ENCODE measurements around the gene ROBO2.
"Not testable (repeated sequence)": the region's sequence is repeated elsewhere in the genome, so short reads cannot be mapped to it uniquely, and the experiment has no call there.

ROBO2 gene

DNA sequence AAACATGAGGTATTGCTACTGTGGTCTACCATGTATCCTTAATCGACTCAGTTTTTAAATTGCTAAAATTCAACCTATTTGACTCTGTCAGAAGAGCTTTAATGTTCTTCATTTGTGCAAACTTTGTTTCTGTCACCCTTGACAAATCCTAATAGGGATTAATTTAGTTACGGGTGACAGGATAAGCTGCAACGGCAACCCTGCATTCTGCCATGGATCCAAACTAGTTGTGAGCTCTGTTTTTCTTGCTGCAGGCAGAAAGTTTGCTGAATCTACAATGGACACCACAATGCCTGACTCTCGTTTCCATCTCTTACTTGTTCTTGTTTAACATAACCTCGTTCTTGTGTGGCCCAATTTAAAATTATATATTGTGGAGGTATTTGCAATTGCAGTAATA lies 352.3 kb downstream of the ROBO2 start:
- no peak for DNase-seq (ENCODE audit: low read depth in 1 of 2, low spot score in 1 of 2)
- no peak overlapping the region for H3K27ac ChIP-seq (replicated peaks)
- no peak overlapping the region for H3K4me3 ChIP-seq (replicated peaks; ENCODE audit: insufficient read depth, low read length)
- H3K27me3 ChIP-seq (ENCODE audit: insufficient read depth, poor library complexity, severe bottlenecking), result no peaks in the 10 kb centered on the region
- TF ChIP-seq CTCF (IDR thresholded peaks at IDR 0.05; ENCODE audit: insufficient read depth, low read length), result no peak
- TF ChIP-seq, protein P1, sequence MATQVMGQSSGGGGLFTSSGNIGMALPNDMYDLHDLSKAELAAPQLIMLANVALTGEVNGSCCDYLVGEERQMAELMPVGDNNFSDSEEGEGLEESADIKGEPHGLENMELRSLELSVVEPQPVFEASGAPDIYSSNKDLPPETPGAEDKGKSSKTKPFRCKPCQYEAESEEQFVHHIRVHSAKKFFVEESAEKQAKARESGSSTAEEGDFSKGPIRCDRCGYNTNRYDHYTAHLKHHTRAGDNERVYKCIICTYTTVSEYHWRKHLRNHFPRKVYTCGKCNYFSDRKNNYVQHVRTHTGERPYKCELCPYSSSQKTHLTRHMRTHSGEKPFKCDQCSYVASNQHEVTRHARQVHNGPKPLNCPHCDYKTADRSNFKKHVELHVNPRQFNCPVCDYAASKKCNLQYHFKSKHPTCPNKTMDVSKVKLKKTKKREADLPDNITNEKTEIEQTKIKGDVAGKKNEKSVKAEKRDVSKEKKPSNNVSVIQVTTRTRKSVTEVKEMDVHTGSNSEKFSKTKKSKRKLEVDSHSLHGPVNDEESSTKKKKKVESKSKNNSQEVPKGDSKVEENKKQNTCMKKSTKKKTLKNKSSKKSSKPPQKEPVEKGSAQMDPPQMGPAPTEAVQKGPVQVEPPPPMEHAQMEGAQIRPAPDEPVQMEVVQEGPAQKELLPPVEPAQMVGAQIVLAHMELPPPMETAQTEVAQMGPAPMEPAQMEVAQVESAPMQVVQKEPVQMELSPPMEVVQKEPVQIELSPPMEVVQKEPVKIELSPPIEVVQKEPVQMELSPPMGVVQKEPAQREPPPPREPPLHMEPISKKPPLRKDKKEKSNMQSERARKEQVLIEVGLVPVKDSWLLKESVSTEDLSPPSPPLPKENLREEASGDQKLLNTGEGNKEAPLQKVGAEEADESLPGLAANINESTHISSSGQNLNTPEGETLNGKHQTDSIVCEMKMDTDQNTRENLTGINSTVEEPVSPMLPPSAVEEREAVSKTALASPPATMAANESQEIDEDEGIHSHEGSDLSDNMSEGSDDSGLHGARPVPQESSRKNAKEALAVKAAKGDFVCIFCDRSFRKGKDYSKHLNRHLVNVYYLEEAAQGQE (IDR thresholded peaks at IDR 0.05; ENCODE audit: insufficient replicate concordance, low read depth), result no peak
- no peak for TF ChIP-seq GABPA (IDR thresholded peaks at IDR 0.05; ENCODE audit: low read depth)
- TF ChIP-seq SPI1 (IDR thresholded peaks at IDR 0.05; ENCODE audit: borderline replicate concordance, low read depth), result no peak
- no peak for TF ChIP-seq POLR2AphosphoS5 (IDR thresholded peaks at IDR 0.05; ENCODE audit: low read depth)

DNA sequence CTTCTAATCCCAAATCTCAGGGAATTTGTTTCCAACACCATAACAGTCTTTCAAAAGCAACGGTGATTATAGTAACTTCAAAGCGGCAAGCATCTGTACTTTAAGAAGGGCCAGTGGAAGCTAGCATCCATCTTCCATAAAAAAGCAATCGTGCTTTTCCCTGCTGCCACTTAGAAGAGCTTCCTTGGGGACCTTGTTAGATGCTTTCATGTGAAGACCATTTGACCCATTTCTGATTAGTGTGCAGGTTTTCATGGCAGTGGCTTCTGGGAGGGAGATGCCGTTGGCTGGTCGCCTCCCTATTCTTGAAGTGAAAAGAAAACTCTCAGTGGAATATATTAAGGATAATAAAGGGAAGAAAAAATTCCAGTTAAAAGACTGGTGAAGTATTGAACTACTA lies 354.1 kb downstream of the ROBO2 start:
- TF ChIP-seq CTCF (IDR thresholded peaks at IDR 0.05; ENCODE audit: insufficient read depth, low read length) (no peak), POLR2AphosphoS5 (IDR thresholded peaks at IDR 0.05; ENCODE audit: low read depth) (no peak), SPI1 (IDR thresholded peaks at IDR 0.05; ENCODE audit: borderline replicate concordance, low read depth) (no peak), GABPA (IDR thresholded peaks at IDR 0.05; ENCODE audit: low read depth) (no peak)
- TF ChIP-seq, protein P1 (IDR thresholded peaks at IDR 0.05; ENCODE audit: insufficient replicate concordance, low read depth), result no peak
- no peak overlapping the region for H3K4me3 ChIP-seq (replicated peaks; ENCODE audit: insufficient read depth, low read length)
- no peak for DNase-seq (ENCODE audit: low read depth in 1 of 2, low spot score in 1 of 2)

DNA sequence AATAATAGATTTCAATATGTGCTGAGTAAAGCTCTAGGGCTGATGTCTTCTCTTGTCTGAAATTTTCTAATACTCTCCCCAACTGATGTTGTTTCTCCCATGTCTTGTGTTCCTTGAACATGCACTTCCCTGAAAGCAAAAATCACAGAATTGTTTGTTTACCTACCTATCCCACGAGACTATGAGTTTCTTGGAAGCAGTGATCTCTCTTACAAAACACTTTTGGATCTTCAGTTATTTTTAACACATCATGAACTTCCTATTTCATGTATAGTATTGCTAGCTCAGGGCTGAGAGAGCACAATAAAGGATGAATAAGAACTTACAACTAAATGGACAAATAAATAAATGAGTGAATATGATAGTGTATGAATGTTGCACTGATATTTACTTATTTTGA lies 365.0 kb downstream of the ROBO2 start:
- Histone ChIP-seq H3K27ac (replicated peaks) (no peak overlapping the region), H3K27me3 (ENCODE audit: insufficient read depth, poor library complexity, severe bottlenecking) (no peaks in the 10 kb centered on the region), H3K4me3 (replicated peaks; ENCODE audit: insufficient read depth, low read length) (no peak overlapping the region)
- TF ChIP-seq GABPA (IDR thresholded peaks at IDR 0.05; ENCODE audit: low read depth) (no peak), SPI1 (IDR thresholded peaks at IDR 0.05; ENCODE audit: borderline replicate concordance, low read depth) (no peak)
- DNase-seq (ENCODE audit: low read depth in 1 of 2, low spot score in 1 of 2), result no peak

More for the DNA sequence above, 354.1 kb downstream of the ROBO2 start:
- Histone ChIP-seq H3K27me3 (ENCODE audit: insufficient read depth, poor library complexity, severe bottlenecking) (no peaks in the 10 kb centered on the region), H3K27ac (replicated peaks) (no peak overlapping the region)

DNA sequence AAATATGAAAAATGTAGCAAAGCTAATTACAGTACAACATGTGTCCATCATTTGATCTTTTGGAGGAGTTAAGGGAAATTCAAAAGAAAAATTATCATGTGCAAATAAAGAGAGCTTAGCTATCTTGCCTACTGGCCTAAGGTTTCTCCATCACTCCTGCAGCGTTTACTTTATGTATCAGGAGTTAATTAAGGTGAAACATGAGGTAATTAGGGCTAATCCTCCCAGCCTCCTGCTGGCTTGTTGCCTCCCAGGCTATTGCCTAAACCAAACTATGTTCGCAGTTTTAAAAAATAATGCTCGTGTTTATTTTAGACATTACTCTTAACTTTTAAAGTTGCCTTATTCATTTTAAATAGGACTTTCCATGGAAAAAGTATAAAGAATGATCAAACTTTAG lies 367.5 kb downstream of the ROBO2 start:
- no peak for TF ChIP-seq CTCF (IDR thresholded peaks at IDR 0.05; ENCODE audit: insufficient read depth, low read length)
- no peak for TF ChIP-seq POLR2AphosphoS5 (IDR thresholded peaks at IDR 0.05; ENCODE audit: low read depth)
- no peak for TF ChIP-seq GABPA (IDR thresholded peaks at IDR 0.05; ENCODE audit: low read depth)
- TF ChIP-seq, protein P1 (IDR thresholded peaks at IDR 0.05; ENCODE audit: insufficient replicate concordance, low read depth), result no peak
- TF ChIP-seq SPI1 (IDR thresholded peaks at IDR 0.05; ENCODE audit: borderline replicate concordance, low read depth), result no peak
- no peak overlapping the region for H3K27ac ChIP-seq (replicated peaks)
- no peak overlapping the region for H3K4me3 ChIP-seq (replicated peaks; ENCODE audit: insufficient read depth, low read length)
- no peaks in the 10 kb centered on the region for H3K27me3 ChIP-seq (ENCODE audit: insufficient read depth, poor library complexity, severe bottlenecking)
- no peak for DNase-seq (ENCODE audit: low read depth in 1 of 2, low spot score in 1 of 2)

GRCh38 chr3:77410334-77410733 lies 370.4 kb downstream of the ROBO2 start:
- H3K4me3 ChIP-seq (replicated peaks; ENCODE audit: insufficient read depth, low read length); H3K27ac ChIP-seq (replicated peaks); H3K27me3 ChIP-seq (ENCODE audit: insufficient read depth, poor library complexity, severe bottlenecking); DNase-seq (ENCODE audit: low read depth in 1 of 2, low spot score in 1 of 2): not testable (repeated sequence)
